Stimulated activated CD8-positive, alpha-beta memory T cell treated with anti-CD3 and anti-CD28 coated beads, Interleukin-12 subunit alpha, Interleukin-12 subunit beta, amount 100 ng/mL, for 4 hours (primary cell): ENCODE measurements around the gene SPATC1L.
"Not testable (repeated sequence)": the region's sequence is repeated elsewhere in the genome, so short reads cannot be mapped to it uniquely, and the experiment has no call there.

Experiments
- DNase-seq: peaks from one replicate; pipeline ENCODE4 v3.0.0-alpha.2; 2020; ENCODE audit warnings: low read depth

Gene SPATC1L

GRCh38 chr21:46183337-46183909 lies 836 bp downstream of the SPATC1L start:
- not testable (repeated sequence) for DNase-seq

DNA sequence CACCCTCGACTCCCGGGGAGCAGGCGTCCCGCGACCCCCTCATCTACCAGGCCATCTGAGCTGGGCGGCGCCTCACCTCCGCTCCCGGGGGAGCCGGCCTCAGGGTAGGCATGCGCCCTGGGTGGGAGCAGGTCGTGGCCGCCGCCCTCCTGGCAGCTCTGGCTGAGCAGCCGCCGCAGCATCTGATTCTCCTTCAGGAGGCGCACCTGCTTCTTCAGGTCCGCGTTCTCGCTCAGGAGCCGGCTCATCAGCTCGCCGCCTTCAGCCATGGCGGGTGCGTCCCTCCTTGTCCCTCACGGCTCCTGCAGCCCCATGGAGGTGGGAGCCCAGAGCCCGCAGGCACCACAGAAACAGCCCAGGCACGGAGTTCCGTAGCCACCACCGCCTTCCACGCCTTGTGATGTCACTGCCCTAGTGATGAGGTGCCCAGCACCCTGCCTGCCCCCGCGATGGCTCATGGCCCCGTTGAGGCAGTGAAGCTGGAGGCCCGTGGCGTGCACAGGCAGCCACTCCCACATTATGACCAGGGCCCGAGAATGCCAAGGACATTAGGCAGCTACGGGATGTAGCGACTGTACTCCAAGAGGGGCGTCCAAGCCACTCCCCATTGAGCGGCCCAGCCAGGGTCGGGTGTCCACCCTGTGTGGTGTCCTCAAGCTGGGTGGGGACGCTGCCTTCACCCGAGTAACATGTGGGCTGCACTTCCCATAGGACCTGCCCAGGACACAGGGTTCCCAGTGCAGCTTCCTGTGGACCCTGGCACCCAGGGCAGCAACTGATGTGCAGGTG lies 1.5 kb downstream of the SPATC1L start:
- no peak for DNase-seq

DNA sequence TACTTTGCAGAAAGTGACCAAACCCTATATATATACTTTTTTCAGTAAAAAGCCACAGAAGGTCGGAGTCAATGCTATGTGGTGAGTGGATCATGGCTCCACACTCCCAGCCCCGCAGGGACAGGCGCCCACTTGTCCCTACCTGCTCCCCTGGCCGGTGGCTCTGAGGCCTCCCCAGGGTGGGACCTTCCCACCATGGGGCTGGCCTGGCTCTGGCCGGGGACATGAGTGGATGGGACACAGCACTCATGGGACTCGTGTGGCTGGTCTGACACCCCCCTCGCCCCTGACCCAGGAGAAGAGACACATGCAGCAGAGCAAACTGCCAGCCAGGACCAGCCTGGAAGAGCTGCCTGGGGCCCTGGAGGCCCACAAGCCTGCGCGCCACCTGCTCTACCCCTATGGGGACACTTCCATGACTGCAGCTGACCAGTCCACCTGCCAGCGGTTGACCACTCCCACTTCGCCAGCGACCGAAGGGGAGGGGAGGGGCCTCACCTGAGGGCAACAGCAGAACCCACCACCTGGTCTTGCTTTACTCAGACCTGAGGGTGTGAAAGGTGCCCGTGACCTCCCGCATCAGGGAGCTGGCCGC lies 2.2 kb downstream of the SPATC1L start:
- no peak for DNase-seq

DNA sequence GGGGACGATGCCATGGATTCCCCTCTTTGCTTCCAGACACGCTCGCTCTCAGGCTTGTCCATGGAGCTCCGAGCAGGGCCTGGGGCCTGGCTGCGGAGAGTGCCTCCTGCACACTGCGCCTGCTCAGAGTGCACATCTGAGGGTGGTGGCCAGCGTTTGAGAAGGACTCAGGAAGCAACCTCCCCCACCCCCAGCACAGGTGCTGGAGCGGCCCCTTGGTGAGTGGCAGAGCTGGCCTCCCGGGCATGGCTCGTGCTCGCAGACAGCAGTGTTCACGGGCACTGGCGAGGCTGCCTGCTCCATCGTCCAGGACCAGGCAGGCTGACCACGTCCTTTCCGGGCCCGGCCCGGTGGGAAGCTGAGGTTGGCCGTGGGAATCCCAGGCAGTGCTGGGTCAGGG lies 2.8 kb downstream of the SPATC1L start:
- no peak for DNase-seq

GRCh38 chr21:46180778-46181391 lies 3.4 kb downstream of the SPATC1L start:
- no peak for DNase-seq

DNA sequence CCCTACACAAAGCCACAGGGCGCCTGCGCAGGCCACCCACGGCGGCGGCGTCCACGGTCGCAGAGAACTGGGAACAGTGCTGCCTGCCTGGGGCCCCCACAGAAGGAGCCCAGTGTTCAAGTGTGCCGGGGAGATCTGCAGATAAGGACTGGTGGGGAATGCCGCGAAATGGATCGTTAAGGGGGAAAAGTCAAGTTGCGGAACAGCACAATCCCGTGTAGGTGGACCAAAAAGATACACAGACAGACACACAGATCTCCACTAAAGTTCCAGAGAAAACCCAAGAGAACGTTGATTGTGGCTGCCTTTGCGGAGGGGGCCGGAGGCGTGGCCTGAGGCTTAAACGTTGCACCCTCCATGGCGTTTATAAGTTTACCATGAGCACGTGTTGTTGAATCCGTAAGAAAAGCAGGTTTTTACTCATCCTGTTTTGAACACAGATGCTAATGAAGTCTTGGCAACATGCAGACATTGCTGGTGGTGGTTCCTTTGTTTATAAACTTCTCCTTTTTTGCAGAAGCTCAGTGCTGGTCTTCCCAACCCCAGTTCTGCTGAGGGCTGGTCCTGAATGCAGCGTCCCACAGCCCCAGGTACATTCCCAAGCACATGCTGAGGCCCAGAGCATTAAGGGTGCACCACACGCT lies 4.1 kb downstream of the SPATC1L start:
- no peak for DNase-seq

DNA sequence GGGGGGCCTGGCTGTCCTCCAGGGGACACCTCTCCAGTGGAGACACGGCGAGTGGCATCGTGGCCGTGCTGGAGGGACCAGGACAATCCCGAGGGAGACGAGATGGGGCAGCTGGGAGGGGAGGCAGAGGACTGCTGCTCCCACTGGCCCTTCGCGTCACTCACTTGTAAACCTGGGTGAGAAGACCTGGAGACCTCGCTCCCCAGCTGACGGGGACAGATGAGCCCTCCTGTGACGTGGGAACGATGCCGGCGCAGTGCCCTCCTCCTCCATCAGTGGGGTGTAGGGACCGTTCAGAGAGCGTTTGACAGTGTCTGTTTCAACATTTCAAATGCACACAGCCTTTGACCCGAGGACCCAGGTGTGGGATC lies 4.6 kb downstream of the SPATC1L start:
- DNase-seq = no peak

- DNase-seq = no peak
Observed at GRCh38 chr21:46178961-46179360, 5.3 kb downstream of the SPATC1L start.

DNA sequence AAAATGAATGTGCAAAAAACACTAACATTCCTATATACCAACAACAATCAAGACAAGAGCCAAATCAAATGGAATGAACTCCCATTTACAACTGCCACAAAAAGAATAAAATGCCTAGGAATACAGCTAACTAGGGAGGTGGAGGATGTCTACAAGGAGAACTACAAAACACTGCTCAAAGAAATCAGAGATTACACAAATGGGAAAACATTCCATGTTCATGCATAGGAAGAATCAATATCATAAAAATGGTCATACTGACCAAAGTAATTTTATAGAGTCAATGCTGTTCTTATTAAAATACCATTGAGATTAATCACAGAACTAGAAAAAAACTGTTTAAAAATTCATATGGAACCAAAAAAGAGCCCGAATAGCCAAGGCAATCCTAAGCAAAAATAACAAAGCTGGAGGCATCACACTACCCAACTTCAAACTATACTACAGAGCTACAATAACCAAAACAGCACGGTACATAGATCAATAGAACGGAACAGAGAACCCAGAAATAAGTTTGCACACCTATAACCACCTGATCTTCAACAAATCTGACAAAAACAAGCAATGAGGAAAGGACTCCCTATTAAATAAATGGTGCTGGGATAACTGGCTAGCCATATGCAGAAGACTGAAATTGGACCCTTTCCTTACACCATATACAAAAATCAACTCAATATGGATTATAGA lies 7.7 kb downstream of the SPATC1L start:
- not testable (repeated sequence) for DNase-seq

GRCh38 chr21:46173573-46173972 lies 10.7 kb downstream of the SPATC1L start:
- no peak for DNase-seq

GRCh38 chr21:46172863-46173528 lies 11.3 kb downstream of the SPATC1L start:
- no peak for DNase-seq

GRCh38 chr21:46171996-46172862 lies 12.0 kb downstream of the SPATC1L start:
- DNase-seq = no peak

DNA sequence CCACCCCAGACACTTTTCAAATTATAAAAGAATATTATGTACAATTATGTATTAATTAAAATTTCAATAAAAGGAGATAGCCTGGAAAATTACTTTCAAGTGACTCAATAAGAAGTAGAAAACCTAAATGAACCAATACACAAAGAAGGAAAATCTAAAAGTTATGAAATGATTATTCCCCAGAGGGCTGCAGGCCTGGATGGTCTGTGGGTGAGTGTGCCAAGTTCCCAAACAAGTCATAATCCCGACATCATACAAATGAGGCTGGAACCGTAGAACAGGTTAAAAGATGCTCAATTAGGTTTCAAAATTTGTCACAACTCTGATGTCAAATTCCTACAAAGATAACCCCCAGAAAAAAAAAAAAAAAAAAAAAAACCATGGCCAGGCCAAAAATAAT lies 12.7 kb downstream of the SPATC1L start:
- DNase-seq = no peak

DNA sequence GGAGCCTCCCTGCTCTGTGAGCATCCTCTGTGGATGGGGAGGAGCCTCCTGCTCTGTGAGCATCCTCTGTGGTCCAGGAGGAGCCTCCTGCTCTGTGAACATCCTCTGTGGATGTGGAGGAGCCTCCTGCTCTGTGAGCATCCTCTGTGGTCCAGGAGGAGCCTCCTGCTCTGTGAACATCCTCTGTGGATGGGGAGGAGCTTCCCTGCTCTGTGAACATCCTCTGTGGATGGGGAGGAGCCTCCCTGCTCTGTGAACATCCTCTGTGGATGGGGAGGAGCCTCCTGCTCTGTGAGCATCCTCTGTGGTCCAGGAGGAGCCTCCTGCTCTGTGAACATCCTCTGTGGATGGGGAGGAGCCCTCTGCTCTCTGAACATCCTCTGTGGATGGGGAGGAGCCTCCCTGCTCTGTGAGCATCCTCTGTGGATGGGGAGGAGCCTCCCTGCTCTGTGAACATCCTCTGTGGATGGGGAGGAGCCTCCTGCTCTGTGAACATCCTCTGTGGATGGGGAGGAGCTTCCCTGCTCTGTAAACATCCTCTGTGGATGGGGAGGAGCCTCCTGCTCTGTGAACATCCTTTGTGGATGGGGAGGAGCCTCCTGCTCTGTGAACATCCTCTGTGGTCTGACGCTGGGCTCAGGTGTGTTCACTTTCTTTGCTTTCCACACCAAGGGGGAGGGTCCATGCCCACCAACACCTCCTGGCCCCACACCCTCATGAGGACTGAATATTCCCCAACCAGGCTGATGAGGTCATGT lies 13.6 kb downstream of the SPATC1L start:
- DNase-seq = not testable (repeated sequence)

DNA sequence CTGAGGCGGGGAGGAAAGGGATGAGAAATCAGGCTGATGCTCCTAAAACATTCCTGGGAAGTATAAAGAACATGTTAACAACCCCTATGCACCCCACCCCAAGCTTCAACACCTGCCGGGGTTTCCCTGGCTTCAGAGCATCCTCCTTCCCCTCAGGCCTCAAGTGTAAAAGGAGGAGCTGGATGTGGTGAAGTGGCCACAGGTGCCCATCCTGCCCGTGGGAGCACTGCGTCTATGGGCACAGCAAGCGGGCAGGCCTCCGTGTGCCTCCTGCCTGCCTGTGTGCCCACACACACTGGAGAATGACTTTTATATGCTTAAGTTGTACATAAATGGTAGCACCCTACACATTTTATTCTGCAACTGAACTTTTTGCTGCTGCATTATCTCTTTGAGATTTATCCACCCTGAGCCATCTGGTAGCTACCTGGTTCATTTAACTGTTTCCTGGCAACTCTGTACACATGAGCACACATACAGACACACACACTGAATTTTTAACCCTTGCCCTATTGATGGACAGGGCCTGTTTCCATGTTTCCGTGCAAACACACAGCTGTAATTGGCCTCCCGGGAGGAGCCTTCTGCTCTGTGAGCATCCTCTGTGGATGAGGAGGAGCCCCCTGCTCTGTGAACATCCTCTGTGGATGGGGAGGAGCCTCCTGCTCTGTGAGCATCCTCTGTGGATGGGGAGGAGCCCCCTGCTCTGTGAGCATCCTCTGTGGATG lies 15.4 kb downstream of the SPATC1L start:
- no peak for DNase-seq

GRCh38 chr21:46168238-46168637 lies 16.0 kb downstream of the SPATC1L start:
- no peak for DNase-seq

DNA sequence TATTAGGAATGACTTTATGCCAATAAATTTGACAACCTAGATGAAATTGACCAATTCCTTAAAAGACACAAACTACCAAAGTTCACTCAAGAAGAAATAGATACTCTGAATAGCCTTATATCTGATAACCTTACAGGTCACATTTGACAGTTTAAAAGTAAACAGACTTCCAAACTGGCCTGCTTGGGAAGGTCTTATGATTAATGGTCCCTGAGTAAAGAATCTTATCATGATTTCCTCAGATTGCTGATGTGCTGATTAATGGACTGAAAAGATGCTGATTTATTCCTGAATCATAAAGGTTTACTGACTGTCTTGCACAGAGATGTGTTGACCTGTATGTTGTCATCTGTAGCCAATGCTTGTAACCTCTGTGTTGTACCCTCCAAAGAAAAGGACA lies 19.2 kb downstream of the SPATC1L start:
- no peak for DNase-seq

DNA sequence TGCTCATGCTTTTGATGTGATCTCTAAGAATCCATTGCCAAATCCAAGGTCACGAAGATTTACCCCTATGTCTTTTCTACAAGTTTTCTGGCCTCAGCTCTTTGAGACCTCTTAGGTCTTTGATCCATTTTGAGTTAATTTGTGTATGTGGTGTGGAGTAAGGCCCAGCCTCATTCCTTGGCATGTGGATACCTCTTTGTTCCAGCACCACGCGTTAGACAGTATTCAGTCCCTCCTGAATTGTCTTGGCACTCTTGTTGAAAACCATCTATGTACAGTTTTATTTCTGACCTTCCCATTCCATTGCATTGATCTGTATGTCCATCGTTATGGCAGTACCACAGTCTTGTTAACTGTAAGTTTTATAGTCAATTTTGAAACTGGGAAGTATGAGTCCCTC lies 20.9 kb downstream of the SPATC1L start:
- DNase-seq = no peak
